Fibroblast of peridontal ligament (primary cell): Measurements from ENCODE around the gene FXYD6.
A peak's percentile ranks its signal among the peaks of the same experiment; 100 is the strongest.

ENCODE experiments used
- DNase-seq: peaks from one replicate; pipeline ENCODE4 v3.0.0-alpha.2; 2010; ENCODE audit errors: extremely low read depth

Gene FXYD6

DNA sequence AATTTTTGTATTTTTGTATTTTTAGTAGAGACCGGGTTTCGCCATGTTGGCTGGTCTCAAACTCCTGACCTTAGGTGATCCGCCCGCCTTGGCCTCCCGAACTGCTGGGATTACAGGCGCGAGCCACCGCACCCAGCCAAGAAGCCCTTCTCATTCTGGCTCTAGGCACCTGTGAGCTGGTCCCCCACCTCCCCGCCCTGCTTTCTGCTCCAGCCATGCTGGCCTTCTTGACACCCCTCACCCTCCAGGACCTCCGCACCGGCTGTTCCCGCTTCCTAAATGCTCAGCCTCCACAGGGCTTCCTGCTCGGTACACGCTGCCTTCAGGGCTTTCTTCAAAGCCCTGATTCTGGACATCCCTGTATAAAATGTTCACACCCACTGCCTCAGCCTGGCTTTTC, 46.4 kb downstream of the FXYD6 start:
- DNase-seq: no peak

DNA sequence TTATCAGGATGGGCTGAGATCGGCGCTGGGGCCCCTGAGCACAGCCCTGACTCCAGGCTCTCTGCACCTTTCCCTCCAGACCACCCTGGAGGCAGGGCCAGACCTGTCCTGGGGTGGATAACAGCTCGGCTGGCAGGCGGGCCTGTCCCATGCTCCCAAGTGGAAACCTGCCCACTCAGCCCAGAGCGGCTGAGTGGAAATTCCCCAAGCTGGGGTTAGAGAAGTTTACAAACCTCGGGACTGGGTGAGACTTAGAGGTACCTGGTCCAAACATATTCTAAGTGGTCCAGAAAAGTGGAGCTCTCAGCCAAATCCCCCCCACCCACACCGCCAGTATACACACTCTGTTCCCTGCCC, 47.1 kb downstream of the FXYD6 start:
- DNase-seq: no peak

DNA sequence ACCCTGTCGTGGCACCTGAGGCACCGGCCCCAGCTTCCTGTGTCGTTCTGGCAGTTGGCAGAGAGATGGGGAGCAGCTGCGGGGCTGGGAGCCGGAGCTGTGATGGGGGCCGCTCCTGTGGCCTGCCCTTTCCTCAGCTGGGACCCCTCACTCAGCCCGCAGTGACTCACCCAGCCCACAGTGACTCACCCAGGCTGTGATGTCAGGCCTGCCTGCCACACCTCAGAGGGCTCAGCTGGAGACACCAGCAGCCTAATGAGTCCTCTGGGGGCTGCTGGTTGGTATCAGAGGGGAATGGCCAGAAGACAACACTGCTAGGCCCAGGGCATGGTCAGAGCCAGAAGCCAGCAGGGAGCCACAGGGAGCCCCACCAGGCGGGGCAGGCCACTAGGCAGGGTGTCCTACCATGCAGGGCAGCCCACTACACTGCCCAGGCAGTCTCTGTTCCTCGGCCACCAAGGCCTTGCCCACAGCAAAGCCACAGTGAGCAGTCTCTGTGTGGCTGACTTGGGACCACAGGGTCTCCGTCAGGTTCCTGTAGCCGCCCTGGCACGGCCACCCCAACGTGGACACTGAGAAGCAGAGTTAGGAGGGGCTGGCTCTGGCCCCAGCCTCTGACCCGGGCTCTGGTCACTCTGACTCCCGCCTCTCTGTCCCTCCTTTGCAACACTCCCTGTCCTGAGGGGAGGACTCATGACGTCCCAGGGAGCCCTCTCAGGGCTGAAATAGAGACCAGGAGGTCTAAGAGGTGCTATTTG, 47.7 kb downstream of the FXYD6 start:
- no peak for DNase-seq

GRCh38 chr11:117827521-117828511, 48.6 kb downstream of the FXYD6 start:
- no peak for DNase-seq

DNA sequence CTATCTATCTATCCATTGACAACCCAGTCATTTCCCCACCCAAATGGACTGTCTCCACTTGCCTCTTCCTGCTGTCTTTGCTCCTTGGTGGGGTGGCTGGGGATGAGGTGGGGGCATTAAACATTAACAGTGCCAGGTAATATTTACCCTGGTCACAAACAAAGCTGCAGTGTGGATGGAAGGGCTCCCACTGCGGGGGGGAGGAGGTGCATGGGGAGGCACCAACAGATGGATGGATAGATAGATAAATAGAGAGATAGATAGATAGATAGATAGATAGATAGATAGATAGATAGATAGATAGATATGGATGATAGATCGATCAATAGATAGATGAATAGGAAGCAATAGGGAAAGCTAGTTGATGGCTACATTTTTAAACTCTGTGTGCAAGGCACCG, 49.6 kb downstream of the FXYD6 start:
- no peak for DNase-seq

DNA sequence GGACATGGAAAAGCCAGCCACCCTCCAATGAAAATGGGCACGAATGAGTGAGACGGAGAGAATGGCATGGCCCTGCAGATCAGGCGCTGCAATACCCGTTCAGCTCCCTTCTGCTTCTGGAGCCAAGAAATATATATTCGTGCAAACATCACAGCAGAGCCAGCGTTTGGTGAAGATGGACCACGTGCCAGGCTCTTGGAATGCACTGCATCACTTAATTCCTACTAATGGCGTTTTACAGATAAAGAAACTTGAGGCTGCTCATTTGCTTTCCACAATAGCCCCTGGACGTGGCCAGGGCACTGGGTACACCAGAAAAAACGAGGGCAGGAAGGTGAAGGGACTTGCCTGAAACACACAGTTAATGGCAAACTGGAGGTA, 50.3 kb downstream of the FXYD6 start:
- no peak for DNase-seq

DNA sequence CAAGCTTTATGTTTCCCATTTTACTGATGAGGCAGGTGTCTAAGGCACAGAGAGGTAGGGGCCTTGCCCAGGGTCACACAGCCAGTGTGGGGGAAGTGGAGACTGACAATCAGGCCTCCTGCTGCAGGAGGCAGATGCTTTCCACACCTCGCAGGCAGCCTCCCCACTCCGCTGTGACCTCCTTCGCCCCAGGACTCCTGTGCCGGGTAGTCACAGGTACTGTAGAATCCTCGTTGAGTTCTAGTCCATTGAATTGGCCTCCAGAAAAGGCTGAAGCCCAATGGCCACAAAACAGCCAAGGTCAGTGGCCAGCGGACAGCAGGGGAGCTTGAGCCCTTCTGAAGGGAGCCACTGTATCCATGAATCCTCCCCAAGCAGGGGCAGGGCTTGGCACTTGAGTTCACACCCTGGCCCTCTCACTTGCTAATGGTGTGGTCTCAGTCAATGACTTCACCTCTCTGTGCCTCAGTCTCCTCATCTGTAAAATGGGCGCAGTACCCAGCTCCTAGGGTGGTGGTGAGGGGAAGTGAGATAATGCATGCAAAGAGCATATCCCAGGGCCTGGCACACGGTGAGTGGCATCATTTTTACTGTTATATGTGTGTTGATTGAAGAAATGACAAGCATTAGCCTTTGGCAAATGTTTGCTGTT, 50.8 kb downstream of the FXYD6 start:
- no peak for DNase-seq

DNA sequence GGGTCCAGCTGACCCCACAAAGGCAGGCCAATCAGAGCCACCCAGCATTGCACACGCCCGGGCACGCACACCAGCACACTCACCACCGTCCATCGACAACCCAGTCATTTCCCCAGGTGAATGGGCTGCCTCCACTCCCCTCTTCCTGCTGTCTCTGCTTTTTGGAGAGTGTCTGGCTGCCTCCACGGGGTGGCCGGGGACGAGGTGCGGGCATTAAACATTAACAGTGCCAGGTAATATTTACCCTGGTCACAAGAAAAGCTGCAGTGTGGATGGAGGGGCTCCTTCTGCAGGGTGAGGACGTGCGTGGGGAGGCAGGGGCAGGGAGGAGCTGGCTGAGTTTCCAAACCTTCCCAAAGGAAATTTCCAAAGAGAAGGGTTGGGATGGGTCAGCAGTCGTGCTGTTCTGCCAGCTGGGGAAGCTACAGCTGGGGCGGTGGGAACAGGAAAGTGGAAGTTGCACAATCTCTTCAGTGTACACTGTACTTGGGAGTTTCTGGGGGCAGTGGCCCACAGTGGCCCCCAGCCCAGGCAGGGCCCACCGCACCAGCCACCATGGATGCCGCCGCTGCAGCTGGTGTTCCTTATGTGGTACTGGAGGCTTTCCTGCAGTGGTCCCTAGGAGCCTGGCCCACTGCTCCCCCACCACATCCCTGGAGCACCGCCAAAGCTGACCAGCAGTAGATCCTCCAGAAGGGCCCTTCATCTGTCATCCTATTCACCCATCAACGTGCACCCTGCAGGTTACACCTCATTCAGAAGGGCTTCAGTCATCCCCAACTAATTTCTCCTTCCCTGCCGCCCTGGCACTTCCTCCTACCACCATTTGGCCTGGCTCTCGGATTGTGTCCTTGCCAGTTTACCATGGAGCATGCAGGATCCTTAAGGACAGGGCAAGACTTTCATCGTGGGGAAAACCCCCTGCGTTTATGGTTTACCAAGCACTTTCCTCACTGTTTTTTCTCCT, 51.6 kb downstream of the FXYD6 start, which contains the start of gene FXYD2:
Gene FXYD2 (minus strand): TSS at position 174 of the 967 bp plus-strand sequence. CDS start 66 bp downstream, at position 108.
- DNase-seq: no peak

GRCh38 chr11:117823946-117824420, 52.5 kb downstream of the FXYD6 start:
- no peak for DNase-seq

DNA sequence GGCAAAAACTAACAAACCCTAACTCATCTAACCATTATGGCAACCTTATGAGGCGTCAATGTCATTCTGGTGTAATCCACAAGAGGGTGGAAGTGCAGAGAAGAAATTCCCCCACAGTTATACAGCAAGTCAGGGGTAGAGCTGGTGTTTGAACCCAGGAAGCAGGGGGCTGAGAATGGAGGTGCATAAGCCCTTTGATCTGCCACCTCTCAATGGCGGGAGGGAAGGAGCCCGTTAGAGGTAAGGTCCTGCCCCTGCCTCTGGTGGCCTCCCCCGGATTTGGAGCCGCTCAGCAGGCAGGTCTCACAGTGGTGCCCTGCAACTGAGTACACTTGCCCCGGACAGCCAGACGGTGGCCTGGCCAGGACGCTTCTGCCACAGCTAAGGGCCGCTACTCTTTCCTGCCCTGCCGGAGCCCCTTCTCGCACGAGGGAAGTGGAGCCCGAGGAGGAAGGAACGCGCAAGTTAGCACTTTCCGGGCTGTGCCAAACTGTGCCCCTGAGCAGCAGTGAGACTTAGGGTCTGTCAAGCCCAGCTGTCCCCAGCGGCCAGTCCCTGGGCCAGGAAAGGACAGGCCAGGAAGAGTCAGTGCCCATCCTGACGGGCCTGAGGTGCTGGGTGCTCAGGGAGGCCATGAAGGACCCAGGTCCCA, 53.0 kb downstream of the FXYD6 start:
- DNase-seq: no peak

GRCh38 chr11:117822074-117823033, 54.1 kb downstream of the FXYD6 start:
- no peak for DNase-seq

GRCh38 chr11:117821431-117821830, 55.0 kb downstream of the FXYD6 start:
- no peak for DNase-seq

GRCh38 chr11:117820516-117820915, 55.9 kb downstream of the FXYD6 start:
- DNase-seq: no peak

DNA sequence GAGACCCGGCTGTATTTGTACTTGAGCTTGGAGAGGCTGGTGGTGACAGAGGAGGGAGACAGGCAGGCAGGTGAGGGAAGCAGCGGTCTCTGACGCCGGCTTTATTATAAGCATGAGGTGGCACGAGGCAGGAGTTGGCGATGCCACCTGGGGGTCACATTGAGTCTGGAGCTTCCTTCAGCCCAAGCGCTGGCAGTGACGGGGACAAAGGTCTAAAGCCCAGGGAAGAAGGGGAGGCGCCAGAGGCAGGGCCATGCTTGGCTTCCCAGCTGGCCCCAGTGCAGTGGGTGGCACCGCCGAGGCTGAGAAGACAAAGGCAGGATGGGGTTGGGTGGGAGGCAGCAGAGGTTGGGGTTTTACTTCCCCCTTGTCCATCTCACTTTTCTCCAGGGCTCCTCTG, 56.4 kb downstream of the FXYD6 start:
- DNase-seq: no peak

DNA sequence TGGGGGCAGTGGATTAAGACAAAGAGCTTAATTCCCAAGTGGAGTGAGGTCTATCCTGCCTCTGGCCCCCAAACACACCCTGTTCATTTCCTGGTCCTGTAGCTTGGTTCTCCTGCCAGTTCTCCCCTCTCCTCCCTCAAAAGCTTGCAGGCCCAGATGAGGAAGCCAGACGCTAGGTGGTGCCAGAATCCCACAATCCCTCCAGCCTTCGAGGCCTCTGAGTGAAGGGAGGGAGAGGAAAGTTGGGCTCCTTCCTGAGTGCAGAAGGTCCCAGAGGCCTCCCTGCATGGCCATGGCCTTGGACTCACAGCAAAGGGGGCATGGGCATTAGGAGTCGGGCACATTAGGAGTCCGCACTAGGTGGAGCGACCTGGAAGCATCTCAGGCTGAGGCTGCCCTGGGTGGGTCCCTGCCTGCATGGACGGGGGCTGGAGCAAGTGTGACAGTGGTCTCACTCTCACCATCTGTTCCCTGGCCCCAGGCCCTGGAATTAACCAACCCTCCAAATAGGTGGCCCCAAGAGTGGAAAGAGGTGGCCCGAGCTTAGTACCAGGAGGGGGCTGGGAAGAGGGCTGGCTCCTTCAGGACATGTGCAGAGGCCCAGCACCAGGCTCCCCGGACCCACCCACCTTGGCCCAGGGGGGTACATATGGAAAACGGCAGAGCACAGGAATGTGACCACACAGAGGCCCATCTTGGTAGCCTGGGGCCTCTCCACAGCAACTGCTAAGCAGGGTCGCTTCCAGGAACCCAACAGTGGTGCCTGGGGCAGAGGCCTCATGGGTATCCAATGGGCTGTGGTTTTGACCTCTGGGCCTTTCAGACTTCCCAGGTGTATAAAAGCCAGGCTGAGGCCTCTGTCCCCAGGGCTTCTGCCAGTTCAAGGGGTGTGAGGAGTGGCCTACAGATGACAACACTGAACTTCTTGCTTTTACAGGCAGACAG, 57.1 kb downstream of the FXYD6 start:
- DNase-seq: peak; percentile 15

- no peak for DNase-seq
These were observed 58.2 kb downstream of the FXYD6 start for GRCh38 chr11:117818041-117818873.

GRCh38 chr11:117817368-117818040, 59.0 kb downstream of the FXYD6 start:
- DNase-seq: peak; percentile 73
